ENCODE data around the gene TMEM150A. TPM values are rescaled to one million over a fixed set of nuclear protein-coding genes. Genes with fewer than 3 reads are reported as not detected.
A peak's percentile ranks its signal among the peaks of the same experiment; 100 is the strongest.

The TMEM150A gene
- total RNA-seq, 4 donors from 2014 or later: 5.2 to 21.7 (median 12.8) TPM

DNA sequence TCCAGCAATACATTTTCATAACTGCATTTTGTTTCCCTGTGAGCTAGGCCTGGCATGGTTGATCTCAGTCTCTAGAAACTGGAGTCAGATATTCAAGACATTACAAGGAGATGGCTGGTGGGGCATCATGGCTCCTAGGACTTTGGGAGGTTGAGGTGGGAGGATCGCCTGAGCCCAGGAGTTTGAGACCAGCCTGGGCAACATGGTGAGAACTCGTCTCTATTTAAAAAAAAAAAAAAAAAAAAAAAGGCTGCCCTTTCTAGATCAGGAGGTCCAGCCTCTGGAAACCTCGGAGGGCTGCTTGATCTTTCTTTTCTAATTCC, 25.5 kb downstream of the TMEM150A start:
- Histone ChIP-seq H3K36me3 (no peaks in the 10 kb centered on the region), H3K27me3 (no peaks in the 10 kb centered on the region), H3K9me3 (no peaks in the 10 kb centered on the region), H3K27ac (peak overlapping the region; percentile 78 to 95 (median 84)), H3K4me3 (peak overlapping the region in 1 of 4 donors; percentile 49), H3K4me1 (peaks cover 5 to 32% (median 21%) of the 10 kb centered on the region in 4 donors)
- intact Hi-C loops (cut with DNase I; ENCODE audit: low total_unique reads) (no loop called here), in situ Hi-C loops (cut with MboI; ENCODE audit: low pct_ligation_motif_present in 1 of 4, low pct_unique_long_range_greater_than_20kb in 1 of 4, low sequenced_read_pairs in 3 of 4) (no loop called here)
- DNase-seq: no peak
- 40% methylated on average over 3 of the region's 3 CpGs; no CpG with 5 or more reads in 1 of the 2 donors for WGBS, 2 donors (ENCODE audit: low coverage in 1 of 2)
- TF ChIP-seq, protein P1, sequence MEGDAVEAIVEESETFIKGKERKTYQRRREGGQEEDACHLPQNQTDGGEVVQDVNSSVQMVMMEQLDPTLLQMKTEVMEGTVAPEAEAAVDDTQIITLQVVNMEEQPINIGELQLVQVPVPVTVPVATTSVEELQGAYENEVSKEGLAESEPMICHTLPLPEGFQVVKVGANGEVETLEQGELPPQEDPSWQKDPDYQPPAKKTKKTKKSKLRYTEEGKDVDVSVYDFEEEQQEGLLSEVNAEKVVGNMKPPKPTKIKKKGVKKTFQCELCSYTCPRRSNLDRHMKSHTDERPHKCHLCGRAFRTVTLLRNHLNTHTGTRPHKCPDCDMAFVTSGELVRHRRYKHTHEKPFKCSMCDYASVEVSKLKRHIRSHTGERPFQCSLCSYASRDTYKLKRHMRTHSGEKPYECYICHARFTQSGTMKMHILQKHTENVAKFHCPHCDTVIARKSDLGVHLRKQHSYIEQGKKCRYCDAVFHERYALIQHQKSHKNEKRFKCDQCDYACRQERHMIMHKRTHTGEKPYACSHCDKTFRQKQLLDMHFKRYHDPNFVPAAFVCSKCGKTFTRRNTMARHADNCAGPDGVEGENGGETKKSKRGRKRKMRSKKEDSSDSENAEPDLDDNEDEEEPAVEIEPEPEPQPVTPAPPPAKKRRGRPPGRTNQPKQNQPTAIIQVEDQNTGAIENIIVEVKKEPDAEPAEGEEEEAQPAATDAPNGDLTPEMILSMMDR (IDR thresholded peaks at IDR 0.05): no peak
- TF ChIP-seq POLR2A (IDR thresholded peaks at IDR 0.05) (no peak), POLR2AphosphoS5 (IDR thresholded peaks at IDR 0.05) (no peak), EP300 (IDR thresholded peaks at IDR 0.05; ENCODE audit: low read depth) (no peak)

GRCh38 chr2:85575739-85576138, 26.8 kb downstream of the TMEM150A start:
- Histone ChIP-seq H3K27ac (no peak overlapping the region), H3K4me3 (no peak overlapping the region), H3K4me1 (peaks cover 5 to 32% (median 21%) of the 10 kb centered on the region in 4 donors), H3K27me3 (no peaks in the 10 kb centered on the region), H3K36me3 (no peaks in the 10 kb centered on the region), H3K9me3 (no peaks in the 10 kb centered on the region)
- TF ChIP-seq, protein P1 (IDR thresholded peaks at IDR 0.05): no peak
- TF ChIP-seq POLR2A (IDR thresholded peaks at IDR 0.05) (no peak), EP300 (IDR thresholded peaks at IDR 0.05; ENCODE audit: low read depth) (no peak), POLR2AphosphoS5 (IDR thresholded peaks at IDR 0.05) (no peak)
- 82 to 91% methylated on average over 6 to 8 of the region's 8 CpGs for WGBS, 2 donors (ENCODE audit: low coverage in 1 of 2)
- DNase-seq: no peak
- in situ Hi-C loops (cut with MboI; ENCODE audit: low pct_ligation_motif_present in 1 of 4, low pct_unique_long_range_greater_than_20kb in 1 of 4, low sequenced_read_pairs in 3 of 4) (no loop called here), intact Hi-C loops (cut with DNase I; ENCODE audit: low total_unique reads) (no loop called here)

DNA sequence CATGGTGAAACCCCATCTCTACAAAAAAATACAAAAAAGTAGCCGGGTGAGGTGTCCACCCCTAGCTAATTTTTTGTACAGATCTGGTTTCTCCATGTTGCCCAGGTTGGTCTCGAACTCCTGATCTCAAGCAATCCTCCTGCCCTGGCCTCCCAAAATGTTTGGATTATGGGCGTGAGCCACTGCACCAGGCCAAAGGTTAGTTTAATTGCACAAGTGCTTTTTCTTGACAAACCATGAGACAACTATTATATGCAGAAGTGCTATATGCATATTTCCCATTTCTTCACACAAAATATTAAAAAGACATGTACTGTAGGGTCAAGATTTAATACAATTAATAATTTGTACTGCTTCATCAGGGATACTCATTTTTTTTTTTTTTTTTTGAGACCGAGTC, 36.2 kb downstream of the TMEM150A start:
- DNase-seq: no peak
- H3K27me3 ChIP-seq: no peaks in the 10 kb centered on the region
- H3K36me3 ChIP-seq: no peaks in the 10 kb centered on the region
- no peaks in the 10 kb centered on the region for H3K9me3 ChIP-seq
- TF ChIP-seq, protein P1 (IDR thresholded peaks at IDR 0.05): no peak
- TF ChIP-seq EP300 (IDR thresholded peaks at IDR 0.05; ENCODE audit: low read depth) (no peak), POLR2AphosphoS5 (IDR thresholded peaks at IDR 0.05) (no peak), POLR2A (IDR thresholded peaks at IDR 0.05) (no peak)
- H3K4me1 ChIP-seq: peaks cover 0 to 6% (median 4%) of the 10 kb centered on the region in 4 donors
- H3K27ac ChIP-seq: no peak overlapping the region
- intact Hi-C loops (cut with DNase I; ENCODE audit: low total_unique reads): no loop called here
- in situ Hi-C loops (cut with MboI; ENCODE audit: low pct_ligation_motif_present in 1 of 4, low pct_unique_long_range_greater_than_20kb in 1 of 4, low sequenced_read_pairs in 3 of 4): no loop called here
- WGBS, 2 donors (ENCODE audit: low coverage in 1 of 2): 78 to 80% methylated on average over 3 to 4 of the region's 4 CpGs
- H3K4me3 ChIP-seq: no peak overlapping the region

- TF ChIP-seq, protein P1 (IDR thresholded peaks at IDR 0.05): no peak
- no peak for TF ChIP-seq POLR2AphosphoS5 (IDR thresholded peaks at IDR 0.05)
- TF ChIP-seq EP300 (IDR thresholded peaks at IDR 0.05; ENCODE audit: low read depth): no peak
- TF ChIP-seq POLR2A (IDR thresholded peaks at IDR 0.05): no peak
- no peaks in the 10 kb centered on the region for H3K36me3 ChIP-seq
- intact Hi-C loops (cut with DNase I; ENCODE audit: low total_unique reads): no loop called here
- peaks cover 9 to 23% (median 13%) of the 10 kb centered on the region in 4 donors for H3K4me1 ChIP-seq
- H3K9me3 ChIP-seq: no peaks in the 10 kb centered on the region
- no peak overlapping the region for H3K27ac ChIP-seq
- WGBS, 2 donors (ENCODE audit: low coverage in 1 of 2): 74 to 92% methylated on average over 4 to 5 of the region's 5 CpGs
- H3K27me3 ChIP-seq: no peaks in the 10 kb centered on the region
- in situ Hi-C loops (cut with MboI; ENCODE audit: low pct_ligation_motif_present in 1 of 4, low pct_unique_long_range_greater_than_20kb in 1 of 4, low sequenced_read_pairs in 3 of 4): no loop called here
- no peak overlapping the region for H3K4me3 ChIP-seq
- no peak for DNase-seq
Measured at GRCh38 chr2:85564144-85564563, 38.3 kb downstream of the TMEM150A start.

All from transverse colon (tissue), 4 donors.